Memory B cell (primary cell): ENCODE results near the gene NRXN3.

Source experiments
- ATAC-seq: fragments of 150-1000 bp; cut with Tn5 transposase; 2 replicates; pipeline ENCODE4 v1.10.0; 2021; ENCODE audit warnings: low read depth, mild to moderate bottlenecking, moderate library complexity
- DNase-seq, 2 donors: peaks; one replicate each; pipeline ENCODE4 v3.0.0; 2022; ENCODE audit warnings: low spot score in 2 of 2
- H3K27ac Mint-ChIP-seq: one replicate; pipeline ENCODE4 v1.8.0; 2022; ENCODE audit warnings: mild to moderate bottlenecking, moderate library complexity, mixed read lengths
- H3K27me3 Mint-ChIP-seq: one replicate; pipeline ENCODE4 v1.8.0; 2022; ENCODE audit warnings: mixed read lengths
- H3K36me3 Mint-ChIP-seq: one replicate; pipeline ENCODE4 v1.8.0; 2022; ENCODE audit warnings: mild to moderate bottlenecking, mixed read lengths
- H3K4me1 Mint-ChIP-seq: one replicate; pipeline ENCODE4 v1.8.0; 2022; ENCODE audit warnings: mixed read lengths
- H3K4me3 Mint-ChIP-seq: one replicate; pipeline ENCODE4 v1.8.0; 2022; ENCODE audit warnings: mild to moderate bottlenecking, moderate library complexity, mixed read lengths
- H3K9me3 Mint-ChIP-seq: one replicate; pipeline ENCODE4 v1.8.0; 2022; ENCODE audit warnings: mixed read lengths

The NRXN3 gene

GRCh38 chr14:79136071-79137044 is 966.2 kb downstream of the NRXN3 start:
- H3K27me3 Mint-ChIP-seq: no peaks in the 10 kb centered on the region
- H3K36me3 Mint-ChIP-seq: no peaks in the 10 kb centered on the region
- H3K27ac Mint-ChIP-seq: no peak overlapping the region
- ATAC-seq (no peak), DNase-seq (no peak)
- H3K9me3 Mint-ChIP-seq: peaks cover 1% of the 10 kb centered on the region
- H3K4me3 Mint-ChIP-seq: no peak overlapping the region
- no peaks in the 10 kb centered on the region for H3K4me1 Mint-ChIP-seq

GRCh38 chr14:79137045-79137430 is 966.9 kb downstream of the NRXN3 start:
- Mint-ChIP-seq H3K4me3 (no peak overlapping the region), H3K27ac (no peak overlapping the region), H3K9me3 (peaks cover 1% of the 10 kb centered on the region), H3K27me3 (no peaks in the 10 kb centered on the region), H3K4me1 (no peaks in the 10 kb centered on the region), H3K36me3 (no peaks in the 10 kb centered on the region)
- no peak for ATAC-seq
- DNase-seq: no peak

- no peak for ATAC-seq
- H3K27me3 Mint-ChIP-seq: no peaks in the 10 kb centered on the region
- no peaks in the 10 kb centered on the region for H3K36me3 Mint-ChIP-seq
- no peaks in the 10 kb centered on the region for H3K4me1 Mint-ChIP-seq
- H3K9me3 Mint-ChIP-seq: peaks cover 1% of the 10 kb centered on the region
- DNase-seq: no peak
- no peak overlapping the region for H3K27ac Mint-ChIP-seq
- no peak overlapping the region for H3K4me3 Mint-ChIP-seq
These were observed 967.7 kb downstream of the NRXN3 start for GRCh38 chr14:79137836-79138235.

GRCh38 chr14:79144896-79145295 is 974.7 kb downstream of the NRXN3 start:
- Mint-ChIP-seq H3K27ac (no peak overlapping the region), H3K9me3 (peaks cover 11% of the 10 kb centered on the region), H3K4me3 (no peak overlapping the region), H3K4me1 (no peaks in the 10 kb centered on the region), H3K27me3 (no peaks in the 10 kb centered on the region), H3K36me3 (no peaks in the 10 kb centered on the region)
- DNase-seq (no peak), ATAC-seq (no peak)

- Mint-ChIP-seq H3K4me1 (no peaks in the 10 kb centered on the region), H3K4me3 (no peak overlapping the region), H3K27me3 (no peaks in the 10 kb centered on the region), H3K27ac (no peak overlapping the region), H3K36me3 (no peaks in the 10 kb centered on the region), H3K9me3 (peaks cover 14% of the 10 kb centered on the region)
- DNase-seq (no peak), ATAC-seq (no peak)
These were observed 980.1 kb downstream of the NRXN3 start for GRCh38 chr14:79150226-79150625.

- Mint-ChIP-seq H3K4me1 (no peaks in the 10 kb centered on the region), H3K27me3 (no peaks in the 10 kb centered on the region), H3K27ac (no peak overlapping the region), H3K9me3 (peaks cover 5% of the 10 kb centered on the region), H3K36me3 (no peaks in the 10 kb centered on the region), H3K4me3 (no peak overlapping the region)
- no peak for ATAC-seq
- no peak for DNase-seq
These were observed 987.2 kb downstream of the NRXN3 start for GRCh38 chr14:79157369-79157768.

GRCh38 chr14:79161571-79161970 is 991.4 kb downstream of the NRXN3 start:
- H3K27ac Mint-ChIP-seq: no peak overlapping the region
- H3K9me3 Mint-ChIP-seq: peaks cover 7% of the 10 kb centered on the region
- H3K27me3 Mint-ChIP-seq: no peaks in the 10 kb centered on the region
- ATAC-seq: no peak
- H3K36me3 Mint-ChIP-seq: no peaks in the 10 kb centered on the region
- no peak for DNase-seq
- no peak overlapping the region for H3K4me3 Mint-ChIP-seq
- no peaks in the 10 kb centered on the region for H3K4me1 Mint-ChIP-seq

- H3K4me3 Mint-ChIP-seq: no peak overlapping the region
- no peaks in the 10 kb centered on the region for H3K27me3 Mint-ChIP-seq
- ATAC-seq (no peak), DNase-seq (no peak)
- H3K9me3 Mint-ChIP-seq: peaks cover 7% of the 10 kb centered on the region
- no peaks in the 10 kb centered on the region for H3K36me3 Mint-ChIP-seq
- no peak overlapping the region for H3K27ac Mint-ChIP-seq
- H3K4me1 Mint-ChIP-seq: no peaks in the 10 kb centered on the region
These were observed 992.7 kb downstream of the NRXN3 start for GRCh38 chr14:79162833-79163232.

GRCh38 chr14:79165471-79166090 is 995.4 kb downstream of the NRXN3 start:
- H3K36me3 Mint-ChIP-seq: no peaks in the 10 kb centered on the region
- H3K27me3 Mint-ChIP-seq: no peaks in the 10 kb centered on the region
- H3K4me1 Mint-ChIP-seq: no peaks in the 10 kb centered on the region
- H3K4me3 Mint-ChIP-seq: no peak overlapping the region
- no peak overlapping the region for H3K27ac Mint-ChIP-seq
- ATAC-seq (no peak), DNase-seq (no peak)
- peaks cover 9% of the 10 kb centered on the region for H3K9me3 Mint-ChIP-seq

- no peak overlapping the region for H3K4me3 Mint-ChIP-seq
These were observed 996.0 kb downstream of the NRXN3 start for GRCh38 chr14:79166171-79166570.

GRCh38 chr14:79167957-79168356 is 997.8 kb downstream of the NRXN3 start:
- Mint-ChIP-seq H3K4me3 (no peak overlapping the region), H3K4me1 (no peaks in the 10 kb centered on the region), H3K36me3 (no peaks in the 10 kb centered on the region), H3K9me3 (peaks cover 5% of the 10 kb centered on the region), H3K27me3 (no peaks in the 10 kb centered on the region), H3K27ac (no peak overlapping the region)
- ATAC-seq (no peak), DNase-seq (no peak)

More at GRCh38 chr14:79166171-79166570, 996.0 kb downstream of the NRXN3 start:
- no peaks in the 10 kb centered on the region for H3K27me3 Mint-ChIP-seq
- H3K4me1 Mint-ChIP-seq: no peaks in the 10 kb centered on the region
- H3K9me3 Mint-ChIP-seq: peaks cover 9% of the 10 kb centered on the region
- ATAC-seq: no peak
- no peak for DNase-seq
- no peak overlapping the region for H3K27ac Mint-ChIP-seq
- no peaks in the 10 kb centered on the region for H3K36me3 Mint-ChIP-seq

GRCh38 chr14:79175671-79176070 is 1005.5 kb downstream of the NRXN3 start:
- H3K9me3 Mint-ChIP-seq: peaks cover 7% of the 10 kb centered on the region
- H3K4me3 Mint-ChIP-seq: no peak overlapping the region
- no peaks in the 10 kb centered on the region for H3K36me3 Mint-ChIP-seq
- no peak overlapping the region for H3K27ac Mint-ChIP-seq
- DNase-seq: no peak
- ATAC-seq: no peak
- no peaks in the 10 kb centered on the region for H3K27me3 Mint-ChIP-seq
- no peaks in the 10 kb centered on the region for H3K4me1 Mint-ChIP-seq

GRCh38 chr14:79177106-79177505 is 1006.9 kb downstream of the NRXN3 start:
- Mint-ChIP-seq H3K27me3 (no peaks in the 10 kb centered on the region), H3K36me3 (no peaks in the 10 kb centered on the region), H3K9me3 (peaks cover 7% of the 10 kb centered on the region), H3K4me1 (no peaks in the 10 kb centered on the region), H3K27ac (no peak overlapping the region), H3K4me3 (no peak overlapping the region)
- no peak for DNase-seq
- ATAC-seq: no peak

GRCh38 chr14:79178719-79179118 is 1008.5 kb downstream of the NRXN3 start:
- H3K27me3 Mint-ChIP-seq: no peaks in the 10 kb centered on the region
- no peaks in the 10 kb centered on the region for H3K36me3 Mint-ChIP-seq
- no peak overlapping the region for H3K4me3 Mint-ChIP-seq
- H3K4me1 Mint-ChIP-seq: no peaks in the 10 kb centered on the region
- DNase-seq: no peak
- no peak overlapping the region for H3K27ac Mint-ChIP-seq
- no peak for ATAC-seq
- H3K9me3 Mint-ChIP-seq: peaks cover 7% of the 10 kb centered on the region
